NT2/D1 (cell line): Measurements from ENCODE around the gene MYD88.

Experiments
- SUZ12 ChIP-seq: IDR thresholded peaks from 2 replicates; pipeline ENCODE4 v1.6.1; 2011; ENCODE audit not compliant: insufficient read length, insufficient read depth; ENCODE audit errors: extremely low read depth
- YY1 ChIP-seq: IDR thresholded peaks from 2 replicates; pipeline ENCODE4 v1.6.1; 2011; ENCODE audit not compliant: insufficient read length, insufficient read depth
- ZNF274 ChIP-seq: IDR thresholded peaks from 2 replicates; pipeline ENCODE4 v1.6.1; 2011; ENCODE audit warnings: mild to moderate bottlenecking, low read depth, low read length

DNA sequence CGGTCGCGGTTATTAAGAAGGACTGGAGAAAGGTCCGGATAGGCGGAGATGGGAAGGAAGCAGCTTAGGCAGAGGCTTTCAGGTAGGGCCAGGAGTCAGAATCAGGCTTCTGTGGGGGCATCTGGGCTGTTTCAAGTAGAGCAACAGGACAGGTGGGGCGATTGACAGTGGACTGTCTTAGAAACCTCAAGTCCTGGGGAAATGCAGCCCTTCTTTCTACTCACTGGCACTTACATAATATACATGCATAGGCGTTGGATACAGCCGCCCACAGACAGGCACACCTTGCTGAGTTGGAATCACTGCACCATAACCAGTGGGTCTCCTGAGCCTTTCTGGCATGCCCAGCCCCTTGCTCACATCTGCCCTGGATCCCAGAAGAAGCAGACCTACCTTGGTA lies 730 bp downstream of the MYD88 start:
- no peak for TF ChIP-seq YY1
- no peak for TF ChIP-seq ZNF274
- TF ChIP-seq SUZ12: no peak
